ENCODE results near the gene TEKTIP1. TPM values are rescaled to one million over a fixed set of nuclear protein-coding genes. Genes with fewer than 3 reads are reported as not detected.

Gene TEKTIP1
- total and polyA plus RNA-seq, 9 of the 15 experiments (the other 6 are each of a cell fraction or from before 2014, with no cell fraction given), result 0.66 TPM; not detected in 8

- TF ChIP-seq ZNF639 (CRISPR knock-in tag; conservative IDR thresholded peaks at IDR 0.05 in 1 of 2, IDR thresholded peaks at IDR 0.05 in 1 of 2) (peak in 1 of 2 experiments; percentile 76; a peak in 2 of 4 replicates), HDAC2 (IDR thresholded peaks at IDR 0.05) (peak; percentile 74), ZNF668 (CRISPR knock-in tag; IDR thresholded peaks at IDR 0.05) (no peak), ZNF197 (CRISPR knock-in tag; IDR thresholded peaks at IDR 0.05; ENCODE audit: low read depth) (no peak), MEIS2 (IDR thresholded peaks at IDR 0.05; ENCODE audit: partially characterized antibody) (peak; percentile 92), U2AF2 (optimal IDR thresholded peaks at IDR 0.05; ENCODE audit: low read depth, low read length) (no peak), HSF4 (CRISPR knock-in tag; IDR thresholded peaks at IDR 0.05; ENCODE audit: borderline replicate concordance) (no peak), POLR2H (tag; IDR thresholded peaks at IDR 0.05; ENCODE audit: low read depth) (no peak), ZNF274 (IDR thresholded peaks at IDR 0.05; ENCODE audit: borderline replicate concordance, low read depth, low read length) (no peak), FOXK1 (CRISPR knock-in tag; IDR thresholded peaks at IDR 0.05; ENCODE audit: borderline replicate concordance) (0 out of 2 replicates have a peak, but pooled peaks have one; percentile 14), ZBTB26 (CRISPR knock-in tag; IDR thresholded peaks at IDR 0.05) (no peak), DNMT1 (IDR thresholded peaks at IDR 0.05) (no peak), STAT5B (CRISPR knock-in tag; IDR thresholded peaks at IDR 0.05) (no peak), HDGF (IDR thresholded peaks at IDR 0.05) (0 out of 2 replicates have a peak, but pooled peaks have one; percentile 60), CREB3L1 (IDR thresholded peaks at IDR 0.05; ENCODE audit: borderline replicate concordance, low read depth) (peak; percentile 68; the same call in 1 of the 2 replicates), ZNF696 (CRISPR knock-in tag; conservative IDR thresholded peaks at IDR 0.05) (no peak), AFF4 (CRISPR knock-in tag; IDR thresholded peaks at IDR 0.05) (no peak), DDX20 (tag; IDR thresholded peaks at IDR 0.05; ENCODE audit: low read depth) (no peak), CAMTA2 (CRISPR knock-in tag; conservative IDR thresholded peaks at IDR 0.05) (no peak)
Observed at GRCh38 chr19:3505598-3506383, 33.2 kb upstream of the TEKTIP1 start, which contains the start of gene FZR1 (continued).

Data from K562 (cell line).